Liver (tissue), 3 donors: Measurements from ENCODE around the gene KLHL15.

ENCODE experiments used
- ATF3 ChIP-seq: IDR thresholded peaks from 2 replicates; pipeline ENCODE4 v1.6.1; 2016; ENCODE audit warnings: antibody characterized with exemption
- CTCF ChIP-seq: fragments of 150-350 bp; IDR thresholded peaks from 2 replicates; pipeline ENCODE4 v1.5.1; 2017; ENCODE audit warnings: improper control_type of control experiment, low read depth, low read length; ENCODE audit not compliant: missing input control
- JUND ChIP-seq, 2 donors: IDR thresholded peaks; 2 replicates each; pipeline ENCODE4 v1.6.1; 2016; ENCODE audit warnings: antibody characterized with exemption in 2 of 2
- RAD21 ChIP-seq, 2 donors: IDR thresholded peaks; 2 replicates each; pipeline ENCODE4 v1.6.1; 2016; ENCODE audit warnings: antibody characterized with exemption in 2 of 2, mild to moderate bottlenecking in 2 of 2
- REST ChIP-seq: IDR thresholded peaks from 2 replicates; pipeline ENCODE4 v1.6.1; 2016; ENCODE audit warnings: antibody characterized with exemption, mild to moderate bottlenecking
- YY1 ChIP-seq: IDR thresholded peaks from 2 replicates; pipeline ENCODE4 v1.6.1; 2016; ENCODE audit warnings: antibody characterized with exemption, mild to moderate bottlenecking
- ZBTB33 ChIP-seq: IDR thresholded peaks from 2 replicates; pipeline ENCODE4 v1.6.1; 2016; ENCODE audit warnings: antibody characterized with exemption
- donor health status: healthy.
- donor health status: healthy.

- TF ChIP-seq RAD21 (IDR thresholded peaks at IDR 0.05) (no peak), CTCF (no peak), REST (no peak), YY1 (no peak), JUND (IDR thresholded peaks at IDR 0.05) (no peak), ATF3 (no peak), ZBTB33 (no peak)
These were observed 7.5 kb upstream of the KLHL15 start for GRCh38 chrX:24034485-24034884.
